GM10248 (cell line): ENCODE measurements around the gene CAPZB.
"Not testable (repeated sequence)": the region's sequence is repeated elsewhere in the genome, so short reads cannot be mapped to it uniquely, and the experiment has no call there.

Experiments
- CTCF ChIA-PET: fragments of 300-600 bp; sonication (Branson Sonifier 250); formaldehyde crosslinking; extraction: SDS; loops from one replicate; lab custom pipeline; 2021; ENCODE audit warnings: antibody characterized with exemption; lab: Yijun Ruan, JAX
- POLR2A ChIA-PET: fragments of 350-650 bp; sonication (Branson Sonifier 250); formaldehyde crosslinking; extraction: SDS; loops from one replicate; lab custom pipeline; 2020; ENCODE audit warnings: antibody characterized with exemption; lab: Yijun Ruan, JAX
- DNase-seq: peaks from one replicate; pipeline ENCODE4 v3.0.0; 2012; ENCODE audit errors: extremely low spot score
- TF ChIP-seq, protein P1 (sequence below): IDR thresholded peaks from 2 replicates; pipeline ENCODE4 v1.5.1; 2012; ENCODE audit warnings: mild to moderate bottlenecking, low read depth; ENCODE audit errors: extremely low read depth, missing control alignments, control extremely low read depth

Gene CAPZB

GRCh38 chr1:19514391-19514831 lies 29.1 kb upstream of the CAPZB start:
- TF ChIP-seq, protein P1, sequence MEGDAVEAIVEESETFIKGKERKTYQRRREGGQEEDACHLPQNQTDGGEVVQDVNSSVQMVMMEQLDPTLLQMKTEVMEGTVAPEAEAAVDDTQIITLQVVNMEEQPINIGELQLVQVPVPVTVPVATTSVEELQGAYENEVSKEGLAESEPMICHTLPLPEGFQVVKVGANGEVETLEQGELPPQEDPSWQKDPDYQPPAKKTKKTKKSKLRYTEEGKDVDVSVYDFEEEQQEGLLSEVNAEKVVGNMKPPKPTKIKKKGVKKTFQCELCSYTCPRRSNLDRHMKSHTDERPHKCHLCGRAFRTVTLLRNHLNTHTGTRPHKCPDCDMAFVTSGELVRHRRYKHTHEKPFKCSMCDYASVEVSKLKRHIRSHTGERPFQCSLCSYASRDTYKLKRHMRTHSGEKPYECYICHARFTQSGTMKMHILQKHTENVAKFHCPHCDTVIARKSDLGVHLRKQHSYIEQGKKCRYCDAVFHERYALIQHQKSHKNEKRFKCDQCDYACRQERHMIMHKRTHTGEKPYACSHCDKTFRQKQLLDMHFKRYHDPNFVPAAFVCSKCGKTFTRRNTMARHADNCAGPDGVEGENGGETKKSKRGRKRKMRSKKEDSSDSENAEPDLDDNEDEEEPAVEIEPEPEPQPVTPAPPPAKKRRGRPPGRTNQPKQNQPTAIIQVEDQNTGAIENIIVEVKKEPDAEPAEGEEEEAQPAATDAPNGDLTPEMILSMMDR: no peak
- ChIA-PET CTCF (interaction anchor here (0.7 to 2.1 kb wide), 2 partner anchors 17 to 68 kb away, joined by 3 to 5 read pairs; no protein-coding TSS in a partner anchor), POLR2A (no interaction called here)
- no peak for DNase-seq

DNA sequence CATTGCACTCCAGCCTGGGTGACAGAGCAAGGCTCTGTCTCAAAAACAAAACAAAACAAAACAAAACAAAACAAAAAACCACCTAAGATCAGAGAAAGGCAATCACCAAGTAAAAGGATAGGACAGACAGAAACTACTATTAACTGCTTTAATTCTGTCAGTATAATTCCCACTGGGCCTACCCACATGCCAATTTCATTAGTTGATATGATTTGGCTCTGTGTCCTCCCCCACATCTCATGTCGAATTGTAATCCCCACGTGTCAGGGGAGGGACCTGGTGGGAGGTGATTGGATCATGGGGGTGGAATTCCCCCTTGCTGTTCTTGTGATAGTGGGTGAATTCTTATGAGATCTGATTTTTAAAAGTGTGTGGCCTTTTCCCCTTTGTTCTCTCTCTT lies 27.2 kb upstream of the CAPZB start:
- ChIA-PET CTCF (no interaction called here), POLR2A (no interaction called here)
- TF ChIP-seq, protein P1: no peak
- DNase-seq: no peak

DNA sequence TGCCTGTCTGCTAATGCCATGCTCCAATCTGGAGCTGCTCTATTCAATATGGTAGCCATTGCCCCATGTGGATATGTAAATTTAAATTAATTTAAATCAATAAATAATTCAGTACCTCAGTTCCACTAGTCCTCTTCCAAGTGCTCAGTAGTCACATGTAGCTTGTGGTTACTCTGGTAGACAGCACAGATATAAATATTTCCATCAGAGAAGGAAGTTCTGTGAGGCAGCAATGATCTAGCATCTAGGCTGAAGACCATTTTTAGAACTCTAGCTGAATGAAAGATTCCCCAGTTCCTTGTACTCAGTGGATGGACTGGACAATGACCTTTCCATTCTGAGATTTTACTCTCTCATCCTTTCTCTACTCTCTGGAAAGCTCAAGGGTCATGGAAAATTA lies 25.8 kb upstream of the CAPZB start:
- ChIA-PET POLR2A (no interaction called here), CTCF (interaction anchor here (0.9 to 2.2 kb wide), 5 partner anchors 9 to 79 kb away, joined by 3 to 13 read pairs (median 3); no protein-coding TSS in a partner anchor)
- TF ChIP-seq, protein P1: no peak
- DNase-seq: no peak

DNA sequence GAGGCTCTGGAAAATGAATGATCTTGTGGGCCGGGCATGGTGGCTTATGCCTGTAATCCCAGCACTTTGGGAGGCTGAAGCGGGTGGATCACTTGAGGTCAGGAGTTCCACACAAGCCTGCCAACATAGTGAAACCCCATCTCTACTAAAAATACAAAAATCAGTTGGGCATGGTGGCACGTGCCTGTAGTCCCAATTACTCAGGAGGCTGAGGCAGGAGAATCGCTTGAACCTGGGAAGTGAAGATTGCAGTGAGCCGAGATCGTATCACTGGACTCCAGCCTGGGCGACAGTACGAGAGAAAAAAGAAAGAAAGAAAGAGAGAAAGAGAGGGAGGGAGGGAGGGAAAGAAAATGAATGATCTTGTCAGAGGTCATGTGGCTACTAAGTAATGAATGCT lies 24.3 kb upstream of the CAPZB start:
- CTCF ChIA-PET: interaction anchor here (1.3 to 1.5 kb wide), 2 partner anchors 8 to 10 kb away, joined by 3 to 7 read pairs; no protein-coding TSS in a partner anchor
- DNase-seq, POLR2A ChIA-PET: not testable (repeated sequence)

DNA sequence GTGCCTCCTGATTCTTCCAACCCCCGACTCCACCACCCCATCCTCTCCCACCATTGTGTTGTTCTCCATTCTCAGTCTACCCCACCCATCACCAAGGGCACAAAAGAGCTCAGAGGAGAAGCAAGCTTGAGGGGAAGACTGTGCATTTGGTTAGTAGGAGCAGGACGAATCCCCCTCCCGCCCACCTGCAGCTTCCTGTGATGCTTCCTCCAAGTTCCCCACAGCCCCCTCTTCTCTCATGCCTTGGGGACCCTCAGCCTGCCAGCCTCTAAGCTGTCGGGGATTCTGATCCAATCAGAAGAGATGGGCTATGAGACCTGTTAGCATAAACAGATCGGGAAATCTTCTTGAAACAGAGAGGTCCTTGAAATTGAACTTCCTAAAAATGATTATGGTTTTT lies 22.2 kb upstream of the CAPZB start:
- TF ChIP-seq, protein P1: no peak
- no peak for DNase-seq
- ChIA-PET CTCF (interaction anchor here (0.7 to 0.8 kb wide), 2 partner anchors 20 to 89 kb away, joined by 3 read pairs; a partner anchor contains a TSS), POLR2A (no interaction called here)

DNA sequence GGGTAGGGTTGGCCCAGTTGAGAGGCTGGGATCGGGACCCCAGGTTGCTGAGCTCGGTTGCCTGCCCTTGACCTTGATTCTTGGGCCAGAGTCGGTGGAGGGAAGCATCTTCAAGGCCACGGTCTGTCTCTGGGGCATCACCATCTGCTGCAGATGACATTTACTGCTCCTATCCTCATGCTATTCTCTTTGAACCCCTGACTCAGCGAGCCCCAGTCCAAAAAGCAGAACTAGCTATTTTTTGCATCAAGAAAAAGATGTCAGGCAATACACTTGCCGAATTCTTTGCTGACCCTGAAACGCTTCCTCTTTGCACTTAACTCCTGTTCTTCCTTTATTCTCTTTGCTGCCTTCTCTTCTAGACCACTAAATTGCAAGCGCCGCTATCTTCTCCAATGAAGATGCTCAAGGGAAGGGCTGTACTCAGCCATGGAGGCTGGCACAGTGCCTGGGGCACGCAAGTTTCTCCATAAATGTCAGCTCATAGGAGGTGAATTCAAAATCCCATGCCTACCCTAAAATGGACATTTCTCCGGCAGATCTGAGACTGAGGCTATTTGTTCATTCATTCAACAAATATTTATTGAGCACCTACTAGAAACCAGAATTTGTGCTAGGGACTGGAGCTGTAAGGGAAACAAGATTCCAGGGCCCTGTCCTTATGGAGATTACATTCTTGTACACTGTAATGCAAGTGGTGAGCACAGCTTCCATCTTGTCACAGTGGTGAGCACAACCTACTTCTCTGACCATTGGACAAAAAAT lies 20.5 kb upstream of the CAPZB start:
- peak; percentile 52 for DNase-seq
- ChIA-PET CTCF (interaction anchor here (0.7 to 1.4 kb wide), 5 partner anchors 9 to 76 kb away, joined by 3 to 5 read pairs (median 3); no protein-coding TSS in a partner anchor), POLR2A (no interaction called here)
- TF ChIP-seq, protein P1: no peak
